HG02870 (cell line): ENCODE data around the gene USP16.
"Not testable (repeated sequence)": the region's sequence is repeated elsewhere in the genome, so short reads cannot be mapped to it uniquely, and the experiment has no call there.

Source experiments
- ATAC-seq: cut with Tn5 transposase; IDR thresholded peaks from one replicate; pipeline ENCODE4 v1.9.1; 2021; ENCODE audit warnings: mild to moderate bottlenecking, moderate library complexity; ENCODE audit not compliant: unreplicated experiment

USP16 gene

DNA sequence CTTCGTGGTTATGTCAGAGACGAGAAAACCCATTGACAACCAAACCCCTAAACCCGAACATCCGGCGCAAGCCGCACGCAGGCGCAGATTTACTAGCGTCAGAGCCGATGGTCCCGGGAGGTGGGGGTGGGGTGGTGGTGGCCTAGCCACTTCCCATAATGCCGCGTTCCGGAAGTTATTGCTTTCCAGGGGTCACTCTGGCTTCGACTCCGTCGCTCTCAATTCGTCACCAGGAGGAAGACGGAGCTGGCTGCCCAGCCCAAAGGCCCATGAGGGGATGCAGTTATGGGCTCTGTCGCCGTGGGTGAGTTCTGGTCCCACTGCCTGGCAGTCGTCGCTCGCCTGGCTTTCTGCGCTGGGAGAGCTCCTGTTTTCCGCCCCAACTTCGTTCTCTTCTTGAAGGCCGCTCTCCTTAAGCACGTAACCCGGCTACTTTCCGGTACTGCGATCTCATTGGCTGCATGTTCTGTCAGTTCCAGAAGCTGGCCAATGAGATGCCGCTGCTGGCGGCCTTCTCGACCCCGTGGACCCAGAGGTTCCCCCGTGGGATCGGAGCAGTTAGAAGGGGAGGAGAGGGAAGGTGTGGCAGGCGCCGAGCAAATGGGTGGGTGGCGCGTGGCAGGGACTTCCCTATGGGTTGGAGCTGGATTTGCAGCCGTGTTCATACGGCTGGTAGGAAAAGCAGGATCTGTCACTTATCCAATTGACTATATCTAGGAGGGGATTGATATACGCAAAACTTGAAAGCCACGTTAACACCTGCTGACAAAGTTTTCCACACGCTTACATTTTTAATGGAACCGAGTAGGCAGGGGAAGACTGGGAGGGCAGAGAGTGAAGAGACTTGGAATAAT lies at the start of gene USP16:
USP16 (plus strand) TSS at position 195 of the 854 bp plus-strand sequence. CDS start 3,246 bp downstream, outside the sequence.
- ATAC-seq = peak; percentile 97

- no peak for ATAC-seq
Measured at GRCh38 chr21:28975397-28975796, 49.1 kb upstream of the USP16 start.

DNA sequence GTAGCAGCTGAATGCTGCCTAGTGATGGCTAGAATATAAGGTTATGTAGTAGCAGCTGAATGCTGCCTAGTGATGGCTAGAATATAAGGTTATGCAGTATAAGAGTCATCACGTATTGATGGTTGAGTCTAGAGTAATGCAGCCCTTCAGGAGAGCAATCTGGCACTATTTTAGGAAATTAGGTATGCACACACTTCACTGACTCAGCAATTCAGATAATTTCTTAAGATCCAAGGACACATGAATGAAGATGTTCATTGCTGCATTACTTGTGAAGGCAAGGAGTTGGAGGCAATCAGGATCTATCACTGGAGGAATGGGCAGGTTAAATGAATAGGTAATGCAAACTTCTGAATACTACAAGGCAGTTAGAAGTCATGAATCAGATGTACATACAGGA lies 45.4 kb upstream of the USP16 start:
- no peak for ATAC-seq

DNA sequence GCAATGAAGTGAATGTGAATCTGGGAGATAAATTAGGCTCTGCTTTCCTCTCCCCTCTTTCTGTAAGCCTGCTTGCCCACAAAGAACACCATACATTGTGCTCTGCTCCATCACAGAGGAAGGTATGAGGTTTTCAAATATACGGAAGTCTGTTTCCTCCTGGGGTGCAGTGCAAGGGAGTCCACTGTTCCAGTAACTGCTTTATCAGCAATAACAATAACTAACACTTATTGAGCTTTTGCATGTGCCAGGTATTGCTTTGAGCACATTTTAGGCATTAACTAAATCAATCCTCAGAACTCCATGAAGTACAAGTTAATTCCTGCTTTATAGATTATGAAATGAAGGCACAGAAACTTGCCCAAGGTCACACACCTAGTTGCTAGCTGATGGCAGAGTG lies 41.8 kb upstream of the USP16 start:
- ATAC-seq = no peak

DNA sequence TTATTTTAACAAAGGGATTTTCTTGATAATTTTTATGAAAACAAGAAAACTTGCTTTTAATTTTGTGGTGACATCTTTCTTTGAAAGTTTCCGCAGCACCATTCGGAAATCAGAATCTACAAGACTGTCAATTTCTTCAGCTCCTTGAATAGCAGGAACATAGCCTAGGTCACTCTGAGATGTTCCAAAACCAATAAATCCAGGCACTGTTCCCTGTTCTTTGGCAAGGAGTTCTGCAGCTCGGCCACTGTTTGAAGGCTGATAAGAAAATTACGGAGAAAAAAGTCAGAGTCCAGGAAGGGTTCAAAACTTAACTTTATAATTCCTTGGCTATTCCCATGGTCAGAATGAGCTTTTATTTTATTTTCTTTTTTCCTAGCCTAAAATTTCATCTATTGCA lies 37.8 kb upstream of the USP16 start:
- no peak for ATAC-seq

DNA sequence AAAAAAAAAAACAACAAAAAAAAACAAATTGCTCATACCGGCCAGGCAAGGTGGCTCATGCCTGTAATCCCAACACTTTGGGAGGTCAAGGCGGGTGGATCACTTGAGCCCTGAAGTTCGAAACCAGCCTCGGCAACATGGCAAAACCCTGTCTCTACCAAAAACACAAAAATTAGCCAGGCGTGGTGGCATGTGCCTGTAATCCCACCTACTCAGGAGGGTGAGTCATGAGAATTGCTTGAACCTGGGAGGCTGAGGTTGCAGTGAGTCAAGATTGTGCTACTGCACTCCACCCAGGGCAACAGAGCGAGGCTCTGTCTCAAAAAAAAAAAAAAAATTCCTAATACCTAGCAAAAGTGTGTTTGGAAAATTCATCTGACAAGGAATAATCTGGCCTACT lies 36.3 kb upstream of the USP16 start:
- not testable (repeated sequence) for ATAC-seq

DNA sequence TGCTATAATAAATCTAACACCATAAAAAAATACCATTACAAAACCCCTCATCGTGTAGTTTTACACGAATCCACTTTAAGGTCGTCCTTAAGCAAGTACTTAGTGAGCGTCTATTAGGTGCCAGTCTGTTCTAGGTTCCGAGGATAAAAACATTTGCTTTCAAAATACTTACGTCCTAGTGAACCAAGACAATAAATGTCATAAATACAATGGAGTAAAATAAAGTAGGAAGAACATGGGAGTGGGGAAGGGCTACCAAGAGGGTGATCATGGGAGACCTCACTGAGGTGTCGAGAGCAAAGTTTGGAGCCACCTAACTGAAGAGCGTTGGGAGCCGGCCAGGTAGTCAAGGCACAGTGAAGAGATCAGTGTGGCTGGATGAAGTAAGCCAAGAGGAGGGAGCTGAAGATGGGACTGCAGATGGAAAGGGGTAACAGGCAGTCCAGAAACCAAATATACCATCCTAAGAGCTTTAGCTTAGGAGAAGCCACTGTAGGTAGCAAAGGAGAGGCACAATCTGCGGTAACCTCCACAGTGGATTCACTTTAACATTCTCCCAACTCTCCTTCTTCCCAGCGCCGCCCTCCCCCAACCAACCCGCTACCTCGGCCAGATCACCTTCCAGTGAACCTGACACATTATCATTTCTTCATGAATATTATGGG lies 32.5 kb upstream of the USP16 start:
- ATAC-seq = peak; percentile 0

GRCh38 chr21:28992526-28993292 lies 31.8 kb upstream of the USP16 start, which contains the start of gene LTN1:
Gene LTN1 (minus strand): TSS chr21:28992877. CDS start chr21:28992805, 72 bp downstream.
- ATAC-seq = peak; percentile 98

DNA sequence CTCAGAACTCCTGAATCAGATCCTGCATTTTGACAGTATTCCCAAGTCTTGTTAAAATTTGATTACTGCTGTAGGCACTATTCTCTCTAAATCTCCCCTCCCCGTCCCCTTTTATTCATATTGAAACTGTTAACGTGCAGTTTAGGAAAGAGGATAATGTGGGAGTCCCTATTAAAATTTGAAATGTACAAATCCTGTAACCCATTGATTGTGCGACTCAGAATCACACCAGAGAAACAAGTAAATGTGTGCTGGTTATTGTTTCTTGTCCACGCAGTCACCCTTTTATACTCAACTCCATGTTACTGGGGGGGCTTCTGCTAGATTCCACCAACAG lies 31.2 kb upstream of the USP16 start:
- no peak for ATAC-seq

- peak; percentile 99 for ATAC-seq
Measured at GRCh38 chr21:29002442-29003144, 21.9 kb upstream of the USP16 start.

DNA sequence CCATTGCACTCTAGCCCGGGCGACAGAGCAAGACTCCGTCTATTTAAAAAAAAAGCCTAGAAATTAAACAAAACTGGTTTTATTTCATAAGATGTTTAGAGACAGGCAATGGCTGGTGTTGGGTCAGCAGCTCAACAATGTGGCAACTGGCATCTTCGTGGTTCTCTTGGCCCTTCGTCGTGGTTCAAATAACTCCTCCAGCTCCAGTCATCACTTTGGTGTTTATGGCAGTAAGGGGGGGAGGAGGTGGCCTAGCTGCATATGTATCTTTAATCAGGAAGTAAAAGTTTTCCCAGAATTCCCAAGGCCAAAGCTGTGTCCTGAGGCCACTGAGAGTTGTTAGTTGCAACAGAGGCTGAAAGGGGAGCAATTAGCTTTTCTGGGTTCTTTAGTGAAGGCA lies 18.8 kb upstream of the USP16 start:
- ATAC-seq = no peak

DNA sequence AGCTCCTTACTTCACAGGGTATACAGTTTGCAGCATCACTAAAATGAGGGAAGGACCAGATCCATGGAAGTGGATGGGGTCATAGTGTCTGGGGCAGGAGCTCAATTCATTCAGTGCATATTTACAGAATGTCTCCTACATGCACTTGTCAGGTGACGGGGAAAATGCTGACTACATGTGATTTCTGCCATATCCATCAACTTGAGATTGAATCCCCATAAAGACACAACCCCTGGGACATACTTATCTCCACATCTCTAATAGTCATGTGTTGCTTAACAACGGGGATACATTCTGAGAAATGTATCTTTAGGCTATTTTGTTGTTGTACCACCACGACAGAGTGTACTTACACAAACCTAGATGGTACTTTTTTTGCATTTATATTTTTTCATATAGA lies 17.3 kb upstream of the USP16 start:
- ATAC-seq = no peak

- no peak for ATAC-seq
Measured at GRCh38 chr21:29007810-29008209, 16.7 kb upstream of the USP16 start.

GRCh38 chr21:29008367-29008766 lies 16.1 kb upstream of the USP16 start:
- ATAC-seq = no peak

DNA sequence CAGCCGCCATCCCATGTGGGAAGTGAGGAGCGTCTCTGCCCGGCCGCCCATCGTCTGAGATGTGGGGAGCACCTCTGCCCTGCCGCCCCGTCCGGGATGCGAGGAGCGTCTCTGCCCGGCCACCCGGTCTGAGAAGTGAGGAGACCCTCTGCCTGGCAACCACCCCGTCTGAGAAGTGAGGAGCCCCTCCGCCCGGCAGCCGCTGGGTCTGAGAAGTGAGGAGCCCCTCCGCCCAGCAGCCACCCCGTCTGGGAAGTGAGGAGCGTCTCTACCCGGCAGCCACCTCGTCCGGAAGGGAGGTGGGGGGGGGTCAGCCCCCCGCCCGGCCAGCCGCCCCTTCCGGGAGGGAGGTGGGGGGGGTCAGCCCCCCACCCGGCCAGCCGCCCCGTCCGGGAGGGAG lies 13.2 kb upstream of the USP16 start:
- ATAC-seq = not testable (repeated sequence)

DNA sequence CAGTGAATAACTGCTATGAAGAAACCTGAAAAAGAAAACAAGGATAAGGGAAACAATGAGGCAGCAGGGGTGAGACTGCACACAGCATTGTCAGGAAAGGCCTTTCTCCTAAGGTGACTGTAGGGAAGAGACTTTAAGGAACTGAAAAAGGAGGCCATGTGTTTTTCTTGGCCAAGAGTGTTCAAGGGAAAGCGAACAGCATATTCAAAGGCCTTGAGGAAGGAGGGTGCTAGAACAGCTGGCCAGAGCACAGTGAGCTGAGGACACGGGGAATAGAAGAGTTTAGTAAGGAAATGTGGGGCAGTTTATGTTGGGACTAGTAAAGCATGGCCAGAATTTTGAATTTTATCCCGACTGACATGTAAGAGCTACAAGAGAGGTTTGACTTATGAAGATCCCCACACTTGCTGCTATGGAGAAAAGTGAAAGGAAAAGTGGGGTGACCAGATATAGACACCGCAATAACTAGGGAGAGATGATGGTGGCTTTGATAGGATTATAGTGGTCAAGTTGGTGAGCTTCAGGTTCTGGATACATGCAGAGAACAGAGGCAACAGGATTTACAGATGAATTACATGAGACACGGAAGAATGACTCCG lies 6.7 kb upstream of the USP16 start:
- ATAC-seq = no peak

DNA sequence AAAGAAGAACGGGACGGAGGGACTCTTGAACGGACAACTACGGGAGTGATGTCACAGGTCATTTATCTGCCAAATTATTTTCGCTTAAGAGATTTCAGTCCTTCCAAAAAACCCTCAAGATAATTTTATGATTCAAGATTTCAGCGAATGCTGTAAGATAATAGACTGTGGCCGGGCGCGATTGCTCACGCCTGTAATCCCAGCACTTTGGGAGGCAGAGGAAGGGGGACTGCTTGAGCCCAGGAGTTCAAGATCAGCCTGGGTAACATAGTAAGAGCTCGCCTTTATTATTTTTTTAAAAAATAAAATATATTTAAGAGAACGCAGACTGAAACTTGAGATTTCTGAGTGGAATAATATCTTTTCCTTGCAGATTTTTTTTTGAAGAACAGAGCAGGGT lies 5.9 kb upstream of the USP16 start:
- peak; percentile 11 for ATAC-seq

DNA sequence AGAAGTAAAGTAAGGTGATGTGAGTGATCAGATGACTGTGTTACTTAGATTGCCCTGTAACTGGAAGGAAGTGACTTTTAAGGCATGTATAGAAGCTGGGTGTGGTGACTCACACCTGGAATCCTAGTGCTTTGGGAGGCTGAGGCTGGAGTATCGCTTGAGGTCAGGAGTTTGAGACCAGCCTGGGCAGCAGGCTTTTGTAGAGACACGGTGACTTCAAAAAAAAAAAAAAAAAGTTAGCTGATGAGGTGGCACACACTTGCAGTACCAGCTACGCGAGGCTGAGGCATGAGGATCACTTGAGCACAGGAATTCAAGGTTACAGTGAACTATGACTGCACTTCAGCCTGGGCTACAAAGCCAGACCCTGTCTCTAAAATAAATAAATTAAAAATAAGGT lies 2.3 kb upstream of the USP16 start:
- ATAC-seq = no peak

GRCh38 chr21:29025328-29025713 lies 853 bp downstream of the USP16 start:
- no peak for ATAC-seq

DNA sequence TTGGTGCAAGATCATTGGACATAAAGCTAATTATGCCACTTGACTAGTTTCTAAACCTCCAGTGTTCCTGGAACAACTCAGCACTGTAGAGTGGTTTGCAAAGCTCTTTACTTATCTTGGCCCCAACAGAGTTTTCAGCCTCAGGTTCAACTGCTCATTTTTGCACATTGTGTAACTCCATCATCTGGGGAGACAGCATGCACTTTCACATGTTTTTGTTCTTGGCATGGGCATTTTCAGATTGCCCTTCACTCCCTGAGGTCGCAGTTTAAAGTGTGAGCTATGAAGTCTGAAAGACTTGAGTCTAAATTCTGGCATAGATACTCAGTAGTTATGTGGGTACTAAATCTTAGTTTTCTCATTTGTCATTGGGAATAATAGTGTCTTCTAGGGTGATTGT lies 5.1 kb downstream of the USP16 start:
- ATAC-seq = no peak

DNA sequence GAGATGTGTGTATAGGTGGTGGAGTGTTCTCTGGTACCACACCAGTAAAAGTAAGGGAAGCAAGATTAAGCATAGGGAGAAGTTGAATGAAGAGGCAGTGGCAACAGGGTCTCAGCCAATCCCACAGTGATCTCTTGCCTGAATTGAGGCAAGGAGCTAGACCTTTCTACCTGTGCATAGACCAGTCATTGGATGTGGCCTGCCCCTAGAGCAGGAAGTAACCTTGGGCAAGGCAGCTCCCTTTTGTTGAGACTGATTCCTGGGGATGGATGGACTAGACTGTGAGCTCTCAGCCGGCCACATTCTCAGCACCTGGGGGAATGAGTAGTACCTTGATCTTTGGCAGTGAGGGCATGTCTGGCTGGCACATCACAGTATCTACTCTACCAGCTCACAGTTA lies 6.4 kb downstream of the USP16 start:
- ATAC-seq = no peak
